PC-9 (cell line): ENCODE results near the gene MPEG1.
A peak's percentile ranks its signal among the peaks of the same experiment; 100 is the strongest.

ENCODE experiments used
- CTCF ChIP-seq: fragments of 200-600 bp; sonication (generic); conservative IDR thresholded peaks from 2 replicates; pipeline ENCODE4 v1.6.1; 2017; ENCODE audit warnings: mixed run types, antibody characterized with exemption, mild to moderate bottlenecking, moderate library complexity
- EZH2 ChIP-seq: fragments of 200-600 bp; sonication (generic); IDR thresholded peaks from 2 replicates; pipeline ENCODE4 v1.8.0; 2017; ENCODE audit warnings: antibody characterized with exemption, low read depth

DNA sequence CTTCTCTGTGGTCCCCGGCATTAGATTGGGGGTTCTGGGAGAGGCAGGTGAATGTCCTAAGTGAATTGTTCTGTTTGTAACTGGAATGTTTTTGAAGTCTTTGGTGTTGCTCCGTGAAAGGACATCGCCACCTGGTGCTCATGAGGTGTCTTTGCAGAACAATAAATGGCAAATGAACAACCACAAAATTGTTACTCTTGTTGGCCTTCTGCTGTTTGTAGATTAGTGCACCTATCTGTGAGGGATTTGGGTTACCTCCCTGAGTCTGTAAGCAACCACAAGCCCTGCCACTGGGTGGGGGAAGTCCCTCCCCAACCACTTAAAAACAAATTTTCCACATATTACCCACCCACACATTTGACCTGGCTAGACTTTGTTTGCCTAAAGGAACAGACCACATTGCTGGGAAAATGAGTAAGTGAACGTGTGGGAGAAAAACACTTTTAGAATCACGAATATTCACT, 4.7 kb downstream of the MPEG1 start:
- TF ChIP-seq CTCF (peak; percentile 85), EZH2 (no peak)
